Fibroblast of skin of left quadriceps (primary cell): ENCODE measurements around the gene GABPA.
A peak's percentile ranks its signal among the peaks of the same experiment; 100 is the strongest.
"Not testable (repeated sequence)": the region's sequence is repeated elsewhere in the genome, so short reads cannot be mapped to it uniquely, and the experiment has no call there.

Source experiments
- DNase-seq, 2 experiments: peaks; one replicate each; pipeline ENCODE4 v3.0.0-alpha.2; 2013; ENCODE audit warnings: low read depth in 2 of 2

Gene GABPA

DNA sequence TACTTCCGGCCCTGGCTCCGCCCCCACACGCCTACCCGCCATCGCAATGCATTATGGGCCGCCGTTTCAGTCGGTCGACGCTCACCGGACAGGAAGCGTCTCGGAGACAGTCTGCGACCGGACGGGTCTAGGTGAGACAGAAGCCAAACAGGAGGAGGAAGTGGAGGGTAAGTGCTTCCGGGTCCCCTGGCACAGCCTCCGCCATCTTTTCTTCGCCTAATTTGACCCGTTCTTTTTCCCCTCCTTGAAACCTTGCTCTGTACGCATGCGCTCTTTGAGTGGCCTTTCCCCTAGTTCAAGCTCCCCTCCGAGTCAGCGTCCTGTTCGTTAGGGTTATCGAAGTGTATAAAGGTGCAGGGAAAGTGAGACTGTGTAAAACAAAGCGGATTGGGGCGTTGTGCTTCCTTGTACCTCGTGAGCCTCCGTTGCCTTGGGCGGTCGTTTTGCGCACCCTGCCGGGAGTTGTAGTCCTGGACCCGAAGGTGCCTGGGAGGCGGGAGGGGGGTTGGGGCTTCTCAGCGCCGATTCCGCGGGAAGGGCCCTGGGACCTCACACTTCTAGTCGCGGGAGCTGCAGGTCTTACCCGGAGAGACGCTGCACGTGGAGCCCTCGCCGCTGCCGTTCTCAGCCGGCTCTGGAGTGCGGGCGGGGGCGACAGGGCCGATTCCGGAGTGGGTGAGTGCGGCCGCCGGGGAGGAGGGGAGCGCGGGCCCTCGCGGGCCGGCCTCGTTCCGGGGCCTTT, at the start of gene GABPA, which contains the start of gene ATP5PF:
GABPA (plus strand) TSS at position 69 of the 742 bp plus-strand sequence. CDS start 6,627 bp downstream, outside the sequence.
ATP5PF (minus strand) TSS at position 1 of the 742 bp plus-strand sequence. CDS start 5,110 bp downstream, outside the sequence.
- peak; percentile 98 to 99 for DNase-seq

DNA sequence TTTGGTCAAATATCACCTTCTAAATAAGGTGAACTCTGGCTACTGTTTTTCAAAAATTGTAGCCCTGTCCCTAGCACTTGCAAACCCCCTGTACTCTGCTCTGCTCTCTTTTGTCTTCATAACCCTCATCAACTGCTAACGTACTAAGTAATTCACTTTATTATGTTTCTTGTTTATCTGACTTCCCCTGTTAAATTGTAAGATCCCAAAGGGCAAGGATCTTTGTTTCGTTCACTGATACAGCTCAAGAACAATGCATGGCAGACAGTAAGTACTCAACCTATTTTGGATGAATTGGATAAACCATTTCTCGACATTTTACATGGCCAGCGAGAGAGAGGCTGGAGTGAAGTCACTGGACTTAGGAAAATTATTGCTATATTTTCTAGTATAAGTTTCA, 47.0 kb upstream of the GABPA start:
- DNase-seq: no peak

DNA sequence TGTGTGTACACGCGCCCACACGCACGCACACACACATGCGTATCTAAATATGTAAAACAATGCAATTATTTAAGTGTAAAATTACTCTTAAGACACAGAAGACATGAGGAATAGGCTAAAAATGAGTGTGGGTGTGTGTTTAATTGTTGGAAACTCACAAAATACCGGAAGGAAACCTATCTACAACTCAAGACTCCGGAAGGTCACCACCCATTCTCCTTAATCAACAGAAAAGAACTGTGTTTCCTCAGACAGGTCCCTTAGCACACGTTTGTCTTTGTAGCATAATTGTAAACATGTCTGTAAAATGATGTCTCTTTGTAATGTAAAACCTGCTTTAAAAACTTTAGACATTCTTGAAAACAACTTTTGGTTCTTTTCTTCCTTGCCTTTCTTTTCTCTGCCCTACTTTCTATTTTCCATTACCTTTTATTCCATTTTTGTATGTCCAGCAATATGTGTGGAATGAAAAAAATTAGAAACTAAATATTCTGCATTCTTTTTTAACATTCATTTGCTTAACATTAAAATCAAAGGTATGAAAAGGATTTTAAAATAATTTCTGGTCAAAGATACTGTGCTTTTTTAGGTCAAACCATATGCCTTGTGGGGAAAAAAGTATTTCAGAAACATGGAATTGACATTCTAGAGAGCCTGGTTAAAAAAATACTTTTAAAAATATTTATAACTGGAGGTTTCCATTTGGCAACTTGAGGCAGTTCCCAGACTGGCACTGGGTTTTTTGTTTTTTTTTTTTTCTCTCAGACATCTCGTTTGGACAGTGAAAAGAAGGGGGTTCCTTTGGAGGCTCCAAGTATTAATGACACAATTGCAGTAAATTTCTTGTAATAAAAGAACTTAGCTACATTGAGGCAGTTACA, 46.3 kb upstream of the GABPA start:
- DNase-seq: no peak

DNA sequence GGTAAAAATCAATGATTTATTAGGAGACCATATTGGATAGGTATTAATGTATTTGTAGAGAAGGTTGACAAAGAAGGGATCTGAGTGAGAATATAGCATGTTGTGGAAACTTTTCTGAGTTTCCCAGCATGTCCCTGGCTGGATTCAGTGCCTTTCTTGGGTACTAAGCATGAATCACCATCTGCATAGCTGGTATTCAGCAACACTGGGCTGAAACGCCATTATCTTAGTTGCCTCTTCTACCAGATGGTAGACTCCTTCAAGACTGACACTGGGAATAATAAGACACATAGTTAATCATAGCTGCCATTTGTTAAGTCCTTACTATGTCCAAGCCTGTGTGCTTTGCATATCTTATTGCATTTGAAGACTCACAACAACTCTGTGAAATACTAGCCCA, 45.5 kb upstream of the GABPA start:
- DNase-seq: no peak

DNA sequence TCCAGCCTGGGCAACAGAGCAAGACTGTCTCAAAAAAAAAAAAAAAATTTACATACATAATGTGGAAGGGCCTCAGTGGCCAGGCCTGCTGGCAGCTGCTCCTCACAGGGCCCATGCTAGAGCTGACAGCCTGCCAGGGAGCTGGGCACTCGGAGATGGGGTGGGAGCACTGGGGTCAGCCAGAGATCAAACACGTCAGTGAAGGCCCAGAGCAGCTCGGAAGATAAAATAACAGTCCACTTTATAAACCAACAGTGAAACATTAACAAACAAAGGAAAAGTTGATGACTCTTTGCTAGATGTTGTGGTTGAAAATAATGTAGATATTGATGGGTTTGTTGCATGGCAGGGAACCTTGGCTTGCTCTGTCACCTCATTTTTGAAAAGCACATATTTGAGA, 42.8 kb upstream of the GABPA start:
- no peak for DNase-seq

DNA sequence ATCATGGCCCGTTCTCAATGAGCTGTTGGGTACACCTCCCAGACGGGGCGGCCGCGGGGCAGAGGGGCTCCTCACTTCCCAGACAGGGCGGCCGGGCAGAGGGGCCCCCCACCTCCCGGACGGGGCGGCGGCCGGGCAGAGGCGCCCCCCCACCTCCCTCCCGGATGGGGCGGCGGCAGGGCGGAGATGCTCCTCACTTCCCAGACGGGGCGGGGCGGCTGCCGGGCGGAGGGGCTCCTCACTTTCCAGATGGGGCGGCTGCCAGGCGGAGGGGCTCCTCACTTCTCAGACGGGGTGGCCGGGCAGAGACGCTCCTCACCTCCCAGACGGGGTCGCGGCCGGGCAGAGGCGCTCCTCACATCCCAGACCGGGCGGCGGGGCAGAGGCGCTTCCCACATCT, 39.3 kb upstream of the GABPA start:
- not testable (repeated sequence) for DNase-seq

DNA sequence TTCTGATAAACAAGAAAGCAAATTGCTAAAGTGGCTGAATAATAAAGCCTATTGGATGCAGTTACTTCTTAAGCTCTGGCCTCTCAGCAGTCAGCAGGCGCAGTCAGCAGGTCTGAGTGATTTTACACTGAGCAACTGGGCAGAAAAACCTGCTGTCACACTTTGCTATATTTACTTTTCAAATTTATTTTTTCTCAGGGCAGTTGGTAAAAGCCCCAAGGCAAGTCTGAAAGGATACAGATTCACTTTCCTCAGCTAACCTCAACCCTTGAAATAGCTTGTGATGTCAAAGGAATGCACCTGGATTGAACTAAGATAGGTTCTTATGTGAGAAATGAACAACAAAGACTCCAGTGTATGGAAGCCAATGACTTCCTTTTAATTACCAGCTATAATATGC, 34.0 kb upstream of the GABPA start:
- DNase-seq: no peak

DNA sequence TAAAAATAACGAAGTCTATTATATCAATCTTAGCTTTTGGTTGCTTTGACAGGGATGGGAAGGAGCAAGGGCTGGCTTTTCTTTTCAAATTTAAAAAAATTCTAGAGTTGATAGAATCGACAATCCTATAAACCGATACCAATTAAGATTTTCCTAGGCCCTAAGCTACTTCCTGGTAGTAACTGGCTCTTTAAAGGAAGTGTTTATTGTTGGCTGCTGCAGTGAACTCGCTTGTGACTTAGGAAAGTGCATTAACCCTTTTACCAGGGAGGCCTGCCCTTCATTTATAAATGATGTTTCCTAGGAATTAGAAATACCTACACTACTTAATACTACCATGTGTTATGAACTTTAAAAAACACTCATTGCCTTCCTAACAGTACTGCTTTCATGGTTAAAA, 33.2 kb upstream of the GABPA start:
- no peak for DNase-seq

DNA sequence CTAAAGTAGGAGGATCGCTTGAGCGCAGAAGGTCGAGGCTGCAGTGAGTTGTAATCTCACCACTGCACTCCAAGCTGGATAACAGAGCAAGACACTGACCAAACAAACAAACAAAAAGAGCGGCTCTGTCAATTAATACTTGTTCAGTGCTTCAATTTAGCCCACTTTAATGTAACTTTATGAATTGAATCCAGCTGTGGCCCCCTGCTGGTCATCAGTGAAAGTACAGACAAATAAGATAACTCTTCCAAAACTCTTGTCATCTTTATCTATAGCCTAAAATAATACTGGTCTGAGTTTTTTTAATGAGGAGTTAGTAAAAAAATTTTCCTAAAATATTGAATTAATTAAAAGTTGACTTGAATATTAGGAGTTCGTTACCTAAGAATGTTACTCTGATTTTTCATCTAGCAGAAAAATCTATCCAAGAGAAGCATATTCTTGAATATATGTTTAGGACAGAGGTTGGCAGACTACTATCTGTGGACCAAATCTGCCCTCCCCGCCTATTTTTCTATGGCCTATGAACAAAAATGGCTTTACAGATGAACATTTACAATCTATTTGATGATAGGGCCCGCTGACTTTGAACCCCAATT, 26.2 kb upstream of the GABPA start:
- DNase-seq: peak; percentile 32

DNA sequence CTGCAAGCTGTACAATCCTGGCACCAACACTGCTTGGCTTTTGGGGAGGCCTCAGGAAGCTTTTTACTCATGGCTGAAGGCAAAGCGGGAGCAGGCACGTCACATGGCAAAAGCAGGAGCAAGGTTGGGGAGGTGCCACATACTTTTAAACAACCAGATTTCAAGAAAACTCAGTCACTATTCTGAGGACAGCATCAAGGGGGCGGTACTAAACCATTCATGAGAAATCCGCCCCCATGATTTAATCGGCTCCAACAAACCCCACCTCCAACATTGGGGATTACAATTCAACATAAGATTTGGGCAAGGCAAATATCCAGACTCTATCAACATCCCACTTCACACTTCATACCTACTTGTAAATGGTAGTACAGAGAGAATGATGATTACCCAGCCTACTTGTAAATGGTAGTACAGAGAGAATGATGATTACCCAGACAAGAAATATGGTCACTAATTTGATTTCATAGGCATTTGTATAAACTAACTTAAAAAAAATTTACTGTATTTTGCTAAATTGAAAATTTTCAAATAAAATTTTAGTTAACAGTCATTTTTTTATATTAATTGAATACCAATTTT, 25.0 kb upstream of the GABPA start:
- no peak for DNase-seq

DNA sequence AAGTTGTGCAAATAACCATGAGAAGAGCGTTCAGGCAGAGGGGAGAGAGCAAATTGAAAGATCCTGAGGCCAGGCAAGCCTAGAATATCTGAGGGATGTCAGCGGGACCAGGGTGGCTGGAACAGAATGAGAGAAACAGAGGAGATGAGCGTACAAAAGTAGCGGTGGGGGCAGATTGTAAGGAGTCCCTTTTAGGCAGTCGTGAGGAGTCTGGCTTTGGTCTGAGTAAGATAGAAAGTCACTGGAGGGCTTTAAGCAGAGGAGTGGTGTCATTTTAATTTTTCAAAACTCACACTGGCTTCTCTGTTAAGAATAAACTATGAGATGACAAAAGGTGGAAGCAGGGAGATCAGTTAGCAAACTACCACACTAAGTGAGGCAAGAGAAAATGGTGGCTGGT, 24.2 kb upstream of the GABPA start:
- DNase-seq: no peak

DNA sequence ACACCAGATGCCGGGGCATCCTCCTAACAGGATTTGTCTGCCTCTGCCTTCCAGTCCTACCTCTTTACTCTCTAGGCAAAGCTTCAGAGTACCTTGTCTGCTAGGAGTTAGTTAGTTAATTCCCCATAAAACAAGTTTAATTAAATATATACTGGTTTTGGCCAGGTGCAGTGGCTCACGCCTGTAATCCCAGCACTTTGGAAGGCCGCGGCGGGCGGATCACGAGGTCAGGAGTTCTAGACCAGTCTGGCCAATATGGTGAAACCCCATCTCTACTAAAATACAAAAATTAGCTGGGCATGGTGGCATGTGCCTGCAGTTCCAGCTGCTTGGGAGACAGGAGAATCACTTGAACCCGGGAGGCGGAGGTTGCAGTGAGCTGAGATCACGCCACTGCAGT, 20.7 kb upstream of the GABPA start:
- not testable (repeated sequence) for DNase-seq

DNA sequence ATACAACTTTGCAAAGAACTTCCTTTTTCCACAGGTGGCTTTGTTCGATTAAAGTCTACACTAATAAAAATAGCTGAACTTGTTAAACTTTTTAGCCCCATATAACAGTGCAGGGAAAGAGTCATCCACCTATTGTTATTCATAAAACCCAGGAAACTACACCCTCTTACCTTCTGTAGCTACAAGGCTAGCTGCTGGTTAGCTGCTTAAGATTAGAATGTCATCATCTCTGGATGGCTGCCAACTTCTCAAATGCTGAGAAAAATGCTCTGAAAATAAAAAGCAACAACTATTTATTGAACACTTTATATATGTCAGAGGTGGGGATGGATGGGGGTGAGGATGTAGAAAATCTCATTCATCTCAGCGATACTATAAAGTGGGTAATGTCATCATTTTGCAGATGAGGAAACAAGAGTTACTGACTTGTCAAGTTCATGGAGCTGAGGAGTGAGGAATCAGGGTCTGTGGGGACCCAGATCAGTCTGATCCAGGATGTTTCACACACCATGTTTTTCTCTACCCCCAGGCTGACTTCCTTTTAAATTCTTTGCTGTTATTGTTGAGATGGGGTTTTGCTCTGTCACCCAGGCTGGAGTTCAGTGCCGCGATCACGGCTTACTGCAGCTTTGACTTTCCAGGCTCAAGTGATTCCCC, 17.2 kb upstream of the GABPA start:
- no peak for DNase-seq

DNA sequence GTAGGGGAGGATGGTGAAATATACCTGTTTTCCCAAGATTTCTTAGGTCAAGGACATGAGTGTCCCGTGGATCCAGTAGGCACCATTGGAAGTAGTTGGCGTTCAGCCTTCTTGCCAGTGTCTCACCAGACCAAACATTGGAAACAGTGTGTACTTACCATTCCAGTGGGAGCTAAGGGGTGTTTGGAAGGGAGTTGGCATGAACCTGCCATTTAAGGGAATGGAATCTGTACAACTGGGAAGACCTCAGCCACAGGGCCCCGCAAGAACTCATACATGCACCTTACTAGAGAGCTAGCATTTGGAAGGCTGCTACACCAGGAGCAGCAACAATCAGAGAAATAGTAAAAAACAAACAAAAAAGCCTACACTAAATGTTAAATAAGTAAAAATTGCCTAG, 12.8 kb upstream of the GABPA start:
- DNase-seq: no peak

DNA sequence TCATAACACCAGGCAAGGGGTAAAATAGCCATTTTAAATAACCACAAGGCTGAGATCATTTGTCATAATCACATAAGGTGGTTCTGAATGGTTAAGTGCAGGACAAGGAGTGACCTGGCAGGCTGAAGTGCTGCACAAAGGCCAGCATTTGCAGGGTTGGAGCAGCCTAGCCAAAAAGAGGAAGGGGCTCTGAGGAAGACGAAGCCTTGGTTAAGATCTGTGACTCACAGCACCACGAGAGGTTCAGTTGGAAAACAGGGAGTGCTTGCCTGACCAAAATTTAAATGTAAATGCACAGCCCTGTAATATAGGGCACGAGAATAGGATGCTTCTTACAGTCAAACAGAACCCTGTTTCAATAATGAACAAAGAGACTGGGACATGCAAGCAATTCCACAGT, 12.1 kb upstream of the GABPA start:
- no peak for DNase-seq

DNA sequence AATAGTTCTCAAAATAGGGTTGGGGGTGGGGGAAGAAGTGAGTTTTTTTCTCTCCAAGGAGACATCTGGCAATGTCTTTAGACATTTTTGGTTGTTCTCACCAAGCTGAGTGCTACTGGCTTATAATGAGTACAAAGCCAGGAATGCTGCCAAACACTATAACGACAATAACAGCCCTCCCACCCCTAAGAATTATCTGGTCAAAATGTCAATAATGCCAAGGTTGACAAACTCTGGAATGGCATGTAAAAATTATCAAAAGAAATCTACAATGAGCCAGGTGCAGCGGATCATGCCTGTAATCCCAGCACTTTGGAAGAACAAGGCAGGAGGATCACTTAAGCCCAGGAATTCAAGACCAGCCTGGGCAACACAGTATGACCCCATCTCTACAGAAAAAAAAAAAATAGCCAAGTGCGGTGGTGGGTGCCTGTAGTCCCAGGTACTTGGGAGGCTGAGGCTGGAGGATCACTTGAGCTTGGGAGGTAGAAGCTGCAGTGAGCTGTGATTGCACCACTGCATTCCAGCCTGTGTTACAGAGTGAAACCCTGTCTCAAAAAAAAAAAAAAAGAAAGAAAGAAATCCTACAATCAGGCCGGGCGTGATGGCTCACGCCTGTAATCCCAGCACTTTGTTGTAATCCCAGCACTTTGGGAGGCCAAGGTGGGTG, 2.5 kb upstream of the GABPA start:
- no peak for DNase-seq

DNA sequence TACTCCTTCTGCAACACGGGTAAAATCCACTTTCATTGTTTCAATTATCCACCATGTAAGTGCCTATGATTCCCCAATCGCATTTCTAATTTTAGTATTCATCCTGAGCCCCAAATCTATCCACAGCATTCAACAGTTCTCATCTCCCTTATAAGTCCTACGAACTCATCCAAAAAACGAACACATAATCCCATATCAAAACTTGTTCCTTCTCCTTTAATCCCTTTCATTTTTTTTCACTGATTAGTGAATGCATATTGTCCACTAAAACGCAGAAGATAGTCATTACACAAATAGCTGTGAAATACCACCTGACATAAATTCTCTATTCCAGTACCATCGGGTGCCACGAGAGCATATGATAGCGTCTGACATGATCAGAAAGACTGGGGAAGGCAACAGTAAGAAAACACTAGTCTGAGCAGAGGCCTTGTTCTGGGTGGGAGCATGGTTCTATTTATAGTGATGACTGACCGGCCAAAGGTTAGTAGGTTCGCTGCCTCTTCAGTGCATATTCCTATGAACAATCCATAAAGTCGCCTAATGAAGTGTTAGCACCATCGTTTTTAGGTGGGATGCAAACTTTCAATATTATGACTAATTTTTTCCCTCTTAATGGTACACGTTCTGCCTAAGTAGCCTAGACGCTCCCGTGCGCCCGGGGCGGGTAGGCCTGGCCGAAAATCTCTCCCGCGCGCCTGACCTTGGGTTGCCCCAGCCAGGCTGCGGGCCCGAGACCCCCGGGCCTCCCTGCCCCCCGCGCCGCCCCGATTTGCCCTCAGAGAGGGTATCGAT, 716 bp upstream of the GABPA start:
- DNase-seq: no peak

DNA sequence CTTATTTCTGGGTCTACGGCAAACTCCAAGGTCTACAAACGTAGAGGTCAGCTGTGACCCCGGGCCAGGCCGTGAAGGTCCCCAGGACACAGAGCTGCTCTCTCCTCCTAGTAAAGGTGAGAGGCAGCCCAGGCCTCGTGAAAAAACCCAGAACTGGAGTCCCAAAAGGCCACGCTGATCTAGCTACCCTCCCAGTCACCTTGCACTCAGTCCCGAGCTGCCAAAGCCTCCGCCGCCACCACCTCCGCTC, 193 bp upstream of the GABPA start:
- no peak for DNase-seq

DNA sequence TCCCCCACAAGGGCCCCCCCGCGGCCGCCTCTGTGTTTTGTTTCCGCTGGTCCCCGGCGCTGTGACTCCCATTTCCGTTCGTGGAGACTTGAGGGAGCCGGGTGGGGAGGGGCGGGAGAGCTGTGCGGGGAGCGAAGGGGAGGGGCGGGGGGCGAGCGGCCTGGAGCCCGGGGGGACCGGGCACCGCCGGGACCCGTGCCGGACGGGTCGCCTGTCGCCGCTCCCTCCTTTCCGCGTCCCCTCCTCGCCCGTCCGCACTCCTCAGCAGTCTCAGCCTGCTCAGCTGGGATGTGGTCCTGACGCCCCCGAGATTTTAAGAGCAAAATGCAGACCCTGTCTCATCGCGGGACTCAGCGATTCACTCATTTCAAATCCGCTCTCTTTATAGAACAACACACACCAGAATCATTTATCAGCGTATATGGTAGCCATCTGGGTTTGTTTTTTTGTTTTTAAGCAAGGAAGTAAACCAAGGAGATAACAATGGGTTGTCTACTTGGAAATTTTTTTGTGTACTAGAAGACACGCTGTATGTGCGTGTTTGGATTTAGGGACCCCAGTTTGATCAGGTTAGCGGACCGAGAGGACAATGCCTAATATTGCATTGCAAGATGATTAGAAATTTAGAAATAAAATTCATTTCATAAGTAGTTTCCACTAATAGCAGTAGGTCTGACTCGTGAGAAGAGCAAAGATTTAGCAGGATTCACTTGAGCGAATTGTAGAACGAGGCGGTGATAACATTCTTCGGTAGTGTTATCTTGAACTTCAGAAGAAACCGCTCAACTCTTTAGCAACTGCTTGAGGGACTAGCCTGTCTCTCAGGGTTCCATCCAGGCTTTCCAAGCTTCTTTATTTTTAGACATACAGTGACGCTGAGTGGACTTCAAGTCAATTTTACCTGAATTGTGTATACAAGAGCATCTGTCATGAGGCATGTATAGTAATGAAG, 1.1 kb downstream of the GABPA start:
- DNase-seq: peak; percentile 69 to 74
